MM.1S (cell line): ENCODE measurements around the gene SSTR1.

Experiments
- EZH2phosphoT487 ChIP-seq: fragments of 300-600 bp; sonication (generic); IDR thresholded peaks from 2 replicates; pipeline ENCODE4 v1.6.1; 2018; ENCODE audit warnings: antibody characterized with exemption, low read length
- TF ChIP-seq, protein P1 (sequence below): fragments of 300-600 bp; sonication (generic); IDR thresholded peaks from 2 replicates; pipeline ENCODE4 v1.5.1; 2016; ENCODE audit warnings: antibody characterized with exemption, low read length, mixed read lengths

DNA sequence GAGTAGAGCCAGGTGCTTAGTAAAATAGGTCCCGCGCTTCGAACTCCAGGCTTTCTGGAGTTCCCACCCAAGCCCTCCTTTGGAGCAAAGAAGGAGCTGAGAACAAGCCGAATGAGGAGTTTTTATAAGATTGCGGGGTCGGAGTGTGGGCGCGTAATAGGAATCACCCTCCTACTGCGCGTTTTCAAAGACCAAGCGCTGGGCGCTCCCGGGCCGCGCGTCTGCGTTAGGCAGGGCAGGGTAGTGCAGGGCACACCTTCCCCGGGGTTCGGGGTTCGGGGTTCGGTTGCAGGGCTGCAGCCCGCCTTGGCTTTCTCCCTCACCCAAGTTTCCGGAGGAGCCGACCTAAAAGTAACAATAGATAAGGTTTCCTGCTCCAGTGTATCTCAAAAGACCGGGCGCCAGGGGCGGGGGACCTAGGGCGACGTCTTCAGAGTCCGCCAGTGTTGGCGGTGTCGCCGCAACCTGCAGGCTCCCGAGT lies 3.6 kb downstream of the SSTR1 start:
- no peak for TF ChIP-seq EZH2phosphoT487
- TF ChIP-seq, protein P1, sequence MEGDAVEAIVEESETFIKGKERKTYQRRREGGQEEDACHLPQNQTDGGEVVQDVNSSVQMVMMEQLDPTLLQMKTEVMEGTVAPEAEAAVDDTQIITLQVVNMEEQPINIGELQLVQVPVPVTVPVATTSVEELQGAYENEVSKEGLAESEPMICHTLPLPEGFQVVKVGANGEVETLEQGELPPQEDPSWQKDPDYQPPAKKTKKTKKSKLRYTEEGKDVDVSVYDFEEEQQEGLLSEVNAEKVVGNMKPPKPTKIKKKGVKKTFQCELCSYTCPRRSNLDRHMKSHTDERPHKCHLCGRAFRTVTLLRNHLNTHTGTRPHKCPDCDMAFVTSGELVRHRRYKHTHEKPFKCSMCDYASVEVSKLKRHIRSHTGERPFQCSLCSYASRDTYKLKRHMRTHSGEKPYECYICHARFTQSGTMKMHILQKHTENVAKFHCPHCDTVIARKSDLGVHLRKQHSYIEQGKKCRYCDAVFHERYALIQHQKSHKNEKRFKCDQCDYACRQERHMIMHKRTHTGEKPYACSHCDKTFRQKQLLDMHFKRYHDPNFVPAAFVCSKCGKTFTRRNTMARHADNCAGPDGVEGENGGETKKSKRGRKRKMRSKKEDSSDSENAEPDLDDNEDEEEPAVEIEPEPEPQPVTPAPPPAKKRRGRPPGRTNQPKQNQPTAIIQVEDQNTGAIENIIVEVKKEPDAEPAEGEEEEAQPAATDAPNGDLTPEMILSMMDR, result no peak
